Fibroblast of mammary gland (primary cell): ENCODE data around the gene CASD1.

ENCODE experiments used
- DNase-seq: peaks from one replicate; pipeline ENCODE4 v3.0.0-alpha.2; 2010; ENCODE audit warnings: low read depth
- H3K4me3 ChIP-seq: 2 replicates; pipeline ENCODE4 v1.5.1; 2011; ENCODE audit warnings: low read depth, mild to moderate bottlenecking, low read length, moderate library complexity; ENCODE audit not compliant: control insufficient read depth
- CTCF ChIP-seq: conservative IDR thresholded peaks from 2 replicates; pipeline ENCODE4 v1.5.1; 2011; ENCODE audit warnings: low read depth, low read length, inconsistent platforms; ENCODE audit not compliant: control insufficient read depth, insufficient read depth

CASD1 gene

GRCh38 chr7:94511718-94512117, 2.1 kb downstream of the CASD1 start:
- no peak for TF ChIP-seq CTCF
- H3K4me3 ChIP-seq, result no peak overlapping the region
- DNase-seq, result no peak

- H3K4me3 ChIP-seq, result no peak overlapping the region
- no peak for TF ChIP-seq CTCF
- DNase-seq, result no peak
Observed at GRCh38 chr7:94512735-94513564, 3.3 kb downstream of the CASD1 start.

GRCh38 chr7:94513565-94513860, 3.9 kb downstream of the CASD1 start:
- DNase-seq, result peak; percentile 44
- H3K4me3 ChIP-seq, result no peak overlapping the region
- no peak for TF ChIP-seq CTCF

- DNase-seq, result no peak
- TF ChIP-seq CTCF, result no peak
- H3K4me3 ChIP-seq, result no peak overlapping the region
Observed at GRCh38 chr7:94514140-94514889, 4.7 kb downstream of the CASD1 start.

GRCh38 chr7:94514917-94515316, 5.3 kb downstream of the CASD1 start:
- TF ChIP-seq CTCF, result no peak
- DNase-seq, result no peak
- no peak overlapping the region for H3K4me3 ChIP-seq

GRCh38 chr7:94525923-94526322, 16.3 kb downstream of the CASD1 start:
- TF ChIP-seq CTCF, result no peak
- DNase-seq, result no peak
- no peak overlapping the region for H3K4me3 ChIP-seq

- TF ChIP-seq CTCF, result no peak
- DNase-seq, result peak; percentile 64
- H3K4me3 ChIP-seq, result no peak overlapping the region
Observed at GRCh38 chr7:94529516-94529915, 19.9 kb downstream of the CASD1 start.
